GM12873 (cell line): ENCODE data around the gene USO1.

Experiments used
- CTCF ChIP-seq: IDR thresholded peaks from 2 replicates; pipeline ENCODE4 v1.5.1; 2012; ENCODE audit warnings: low read depth, mild to moderate bottlenecking, moderate library complexity, low read length, control low read depth; ENCODE audit not compliant: insufficient read depth; ENCODE audit errors: missing control alignments

USO1 gene

GRCh38 chr4:75841641-75842520 is 117.5 kb downstream of the USO1 start:
- TF ChIP-seq CTCF: no peak

- TF ChIP-seq CTCF: no peak
Observed at GRCh38 chr4:75843596-75843995, 119.2 kb downstream of the USO1 start.

- TF ChIP-seq CTCF: no peak
Observed at GRCh38 chr4:75844151-75844662, 119.8 kb downstream of the USO1 start.

GRCh38 chr4:75845992-75846391 is 121.6 kb downstream of the USO1 start:
- TF ChIP-seq CTCF: no peak

GRCh38 chr4:75848171-75848760 is 123.9 kb downstream of the USO1 start:
- TF ChIP-seq CTCF: peak; percentile 72

GRCh38 chr4:75848891-75849290 is 124.5 kb downstream of the USO1 start:
- TF ChIP-seq CTCF: no peak

GRCh38 chr4:75849461-75849860 is 125.1 kb downstream of the USO1 start:
- no peak for TF ChIP-seq CTCF
